MCF 10A (cell line): ENCODE data around the gene STAG1. TPM values are rescaled to one million over a fixed set of nuclear protein-coding genes. Genes with fewer than 3 reads are reported as not detected.

Experiments
- BruUV-seq: library from RNA; stranded (reverse); fragments of 400-500 nt; replicated peaks from 2 replicates; lab custom pipeline; 2021; lab: Mats Ljungman, UMichigan
- CTCF ChIA-PET: fragments of 300-600 bp; sonication (Branson Sonifier 250); formaldehyde crosslinking; extraction: SDS; loops from one replicate; lab custom pipeline; 2021; ENCODE audit warnings: antibody characterized with exemption, inconsistent platforms; lab: Yijun Ruan, JAX
- POLR2A ChIA-PET: fragments of 300-600, 350-650 bp; sonication (Branson Sonifier 250); formaldehyde crosslinking; extraction: SDS; loops from one replicate; lab custom pipeline; 2020; ENCODE audit warnings: antibody characterized with exemption, inconsistent platforms; lab: Yijun Ruan, JAX
- DNase-seq: peaks from one replicate; pipeline ENCODE4 v3.0.0-alpha.2; 2018; ENCODE audit not compliant: unreplicated experiment
- H3K27ac Mint-ChIP-seq: one replicate; pipeline ENCODE4 v1.8.0; 2022; ENCODE audit warnings: mild to moderate bottlenecking, low read depth, mixed read lengths; ENCODE audit not compliant: unreplicated experiment
- H3K27me3 Mint-ChIP-seq: one replicate; pipeline ENCODE4 v1.8.0; 2022; ENCODE audit warnings: mixed read lengths; ENCODE audit not compliant: insufficient read depth, unreplicated experiment
- H3K36me3 Mint-ChIP-seq: one replicate; pipeline ENCODE4 v1.8.0; 2022; ENCODE audit warnings: mild to moderate bottlenecking, moderate library complexity, mixed read lengths; ENCODE audit not compliant: insufficient read depth, unreplicated experiment
- H3K4me1 Mint-ChIP-seq: one replicate; pipeline ENCODE4 v1.8.0; 2022; ENCODE audit warnings: mixed read lengths; ENCODE audit not compliant: insufficient read depth, unreplicated experiment
- H3K4me3 Mint-ChIP-seq: one replicate; pipeline ENCODE4 v1.8.0; 2022; ENCODE audit warnings: mild to moderate bottlenecking, moderate library complexity, mixed read lengths; ENCODE audit not compliant: unreplicated experiment
- H3K9me3 Mint-ChIP-seq: one replicate; pipeline ENCODE4 v1.8.0; 2022; ENCODE audit warnings: mixed read lengths; ENCODE audit not compliant: unreplicated experiment
- intact Hi-C: fragments of 100-400 bp; cut with micrococcal nuclease; formaldehyde crosslinking; loops from 2 replicates; pipeline ENCODE4 v1.14.1; 2022
- total RNA-seq: library from RNA; stranded (reverse); gene quantifications from 2 replicates; pipeline ENCODE4 v1.2.3, GENCODE V29; 2022
- TF ChIP-seq, protein P1 (sequence below): fragments of 200-600 bp; IDR thresholded peaks from one replicate; pipeline ENCODE4 v1.8.0; 2022; ENCODE audit warnings: antibody characterized with exemption, mild to moderate bottlenecking; ENCODE audit not compliant: unreplicated experiment

Gene STAG1
- total RNA-seq, 1 experiment from 2014 or later, result 34.3 TPM

DNA sequence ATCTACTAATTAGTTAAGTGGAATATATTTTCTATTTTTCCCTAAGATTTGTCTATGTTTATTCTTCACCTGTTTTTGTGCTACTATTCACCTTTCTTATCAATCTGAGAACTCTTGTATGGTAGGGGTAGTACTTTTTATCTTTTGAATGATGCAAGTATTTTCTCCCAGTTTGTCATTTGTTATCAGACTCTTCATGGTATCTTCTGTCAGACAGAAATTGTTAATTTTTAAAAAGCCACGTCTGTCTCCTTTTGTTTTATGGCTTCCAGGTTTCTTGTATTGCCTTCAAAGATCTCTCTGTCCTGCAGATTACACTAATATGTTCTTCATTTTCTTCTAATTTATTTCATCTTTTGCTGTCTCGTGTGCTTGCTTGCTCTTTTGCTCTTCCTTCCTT lies 317.7 kb downstream of the STAG1 start:
- Mint-ChIP-seq H3K27ac (no peak overlapping the region), H3K9me3 (no peaks in the 10 kb centered on the region), H3K4me3 (no peak overlapping the region), H3K36me3 (peaks cover 28% of the 10 kb centered on the region), H3K4me1 (no peaks in the 10 kb centered on the region), H3K27me3 (no peaks in the 10 kb centered on the region)
- DNase-seq, result no peak
- TF ChIP-seq, protein P1, sequence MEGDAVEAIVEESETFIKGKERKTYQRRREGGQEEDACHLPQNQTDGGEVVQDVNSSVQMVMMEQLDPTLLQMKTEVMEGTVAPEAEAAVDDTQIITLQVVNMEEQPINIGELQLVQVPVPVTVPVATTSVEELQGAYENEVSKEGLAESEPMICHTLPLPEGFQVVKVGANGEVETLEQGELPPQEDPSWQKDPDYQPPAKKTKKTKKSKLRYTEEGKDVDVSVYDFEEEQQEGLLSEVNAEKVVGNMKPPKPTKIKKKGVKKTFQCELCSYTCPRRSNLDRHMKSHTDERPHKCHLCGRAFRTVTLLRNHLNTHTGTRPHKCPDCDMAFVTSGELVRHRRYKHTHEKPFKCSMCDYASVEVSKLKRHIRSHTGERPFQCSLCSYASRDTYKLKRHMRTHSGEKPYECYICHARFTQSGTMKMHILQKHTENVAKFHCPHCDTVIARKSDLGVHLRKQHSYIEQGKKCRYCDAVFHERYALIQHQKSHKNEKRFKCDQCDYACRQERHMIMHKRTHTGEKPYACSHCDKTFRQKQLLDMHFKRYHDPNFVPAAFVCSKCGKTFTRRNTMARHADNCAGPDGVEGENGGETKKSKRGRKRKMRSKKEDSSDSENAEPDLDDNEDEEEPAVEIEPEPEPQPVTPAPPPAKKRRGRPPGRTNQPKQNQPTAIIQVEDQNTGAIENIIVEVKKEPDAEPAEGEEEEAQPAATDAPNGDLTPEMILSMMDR, result no peak
- ChIA-PET POLR2A (no interaction called here), CTCF (no interaction called here)
- intact Hi-C loops, result no loop called here
- no TSS peak for BruUV-seq

DNA sequence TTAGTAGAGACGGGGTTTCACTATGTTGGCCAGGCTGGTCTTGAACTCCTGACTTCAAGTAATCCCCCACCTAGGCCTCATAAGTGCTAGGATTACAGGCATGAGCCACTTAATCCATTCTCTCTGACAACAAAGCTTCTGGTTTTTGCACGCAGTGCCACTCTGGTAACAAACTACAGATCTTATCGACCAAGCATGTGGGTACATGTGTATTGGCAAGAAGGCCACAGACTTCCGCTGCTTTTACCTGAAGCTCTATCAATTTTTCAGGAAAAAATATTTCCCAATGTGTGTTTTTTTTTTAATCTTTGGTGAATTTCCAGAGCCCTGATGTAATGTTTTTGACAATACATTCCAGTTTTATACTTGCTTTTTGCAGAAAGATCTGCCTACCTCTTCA lies 319.5 kb downstream of the STAG1 start:
- no peak overlapping the region for H3K27ac Mint-ChIP-seq
- no peak overlapping the region for H3K4me3 Mint-ChIP-seq
- no peaks in the 10 kb centered on the region for H3K9me3 Mint-ChIP-seq
- no peak for DNase-seq
- no peaks in the 10 kb centered on the region for H3K4me1 Mint-ChIP-seq
- CTCF ChIA-PET, result interaction anchor here (0.6 to 1.2 kb wide), 3 partner anchors 98 to 320 kb away, joined by 3 to 5 read pairs (median 3); partner anchors contain the start of gene STAG1
- H3K36me3 Mint-ChIP-seq, result peaks cover 28% of the 10 kb centered on the region
- no TSS peak for BruUV-seq
- POLR2A ChIA-PET, result interaction anchor here (0.7 kb wide), 1 partner anchor 64 kb away, joined by 3 read pairs; no protein-coding TSS in a partner anchor
- intact Hi-C loops, result no loop called here
- no peaks in the 10 kb centered on the region for H3K27me3 Mint-ChIP-seq
- TF ChIP-seq, protein P1, result no peak

DNA sequence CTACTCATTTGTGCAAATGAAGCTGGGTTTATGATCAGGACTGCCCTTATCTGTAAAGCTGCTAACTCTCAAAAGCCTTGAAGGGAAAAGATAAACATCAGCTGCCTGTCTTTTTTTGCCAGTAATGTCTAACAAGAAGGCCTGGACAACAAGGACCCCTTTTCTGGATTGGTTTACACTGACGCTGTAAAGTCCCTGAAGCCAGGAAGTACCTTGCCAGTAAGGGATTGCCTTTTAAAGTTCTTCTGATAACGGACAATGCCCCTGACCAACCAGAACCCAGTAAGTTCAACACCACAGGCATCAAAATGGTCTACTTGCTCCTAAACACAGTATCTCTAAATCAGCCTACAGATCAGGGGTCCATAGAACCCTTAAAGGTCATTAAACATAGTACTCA lies 324.0 kb downstream of the STAG1 start:
- ChIA-PET CTCF (interaction anchor here (0.5 to 0.7 kb wide), 2 partner anchors 232 to 322 kb away, joined by 3 to 4 read pairs; partner anchors contain the start of gene MSL2), POLR2A (no interaction called here)
- intact Hi-C loops, result no loop called here
- Mint-ChIP-seq H3K27ac (peak overlapping the region; percentile 41), H3K9me3 (no peaks in the 10 kb centered on the region), H3K4me3 (no peak overlapping the region), H3K36me3 (peaks cover 28% of the 10 kb centered on the region), H3K27me3 (no peaks in the 10 kb centered on the region), H3K4me1 (no peaks in the 10 kb centered on the region)
- no TSS peak for BruUV-seq
- TF ChIP-seq, protein P1, result no peak
- DNase-seq, result no peak

DNA sequence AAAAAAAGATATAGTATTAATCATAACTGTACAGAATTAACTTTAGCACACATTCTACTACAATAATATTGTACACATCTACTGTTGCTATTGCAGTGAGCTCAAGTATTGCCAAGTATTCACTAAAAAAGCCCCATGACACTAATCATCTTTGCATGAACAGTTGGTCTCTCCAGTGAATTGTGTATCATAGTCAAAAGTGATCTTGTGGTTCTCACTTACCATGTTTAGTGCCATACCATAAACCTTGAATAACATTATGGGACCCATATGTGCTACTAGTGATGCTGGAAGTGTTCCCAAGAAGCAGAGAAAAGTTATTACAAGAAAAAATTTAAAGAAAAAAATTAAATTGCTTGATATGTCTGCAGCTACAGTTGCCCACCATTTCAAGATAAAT lies 324.9 kb downstream of the STAG1 start:
- intact Hi-C loops, result no loop called here
- peaks cover 20% of the 10 kb centered on the region for H3K36me3 Mint-ChIP-seq
- no peaks in the 10 kb centered on the region for H3K4me1 Mint-ChIP-seq
- POLR2A ChIA-PET, result no interaction called here
- H3K27ac Mint-ChIP-seq, result no peak overlapping the region
- H3K27me3 Mint-ChIP-seq, result no peaks in the 10 kb centered on the region
- H3K9me3 Mint-ChIP-seq, result no peaks in the 10 kb centered on the region
- TF ChIP-seq, protein P1, result no peak
- H3K4me3 Mint-ChIP-seq, result no peak overlapping the region
- BruUV-seq, result no TSS peak
- CTCF ChIA-PET, result interaction anchor here (0.6 kb wide), 1 partner anchor 325 kb away, joined by 3 read pairs; no protein-coding TSS in a partner anchor
- DNase-seq, result no peak
